A673 (cell line): Measurements from ENCODE around the gene PBX1.

Experiments
- CTCF ChIP-seq: fragments of 300-800, 200-600 bp; sonication (generic); conservative IDR thresholded peaks from 2 replicates; pipeline ENCODE4 v1.5.1; 2017; ENCODE audit warnings: low read depth, mild to moderate bottlenecking, antibody characterized with exemption, low read length, moderate library complexity, mixed read lengths
- EZH2 ChIP-seq: fragments of 200-600 bp; sonication (generic); IDR thresholded peaks from 2 replicates; pipeline ENCODE4 v1.6.1; 2017; ENCODE audit warnings: borderline replicate concordance, low read depth, mild to moderate bottlenecking, mixed read lengths, antibody characterized with exemption, low read length; ENCODE audit not compliant: poor library complexity, severe bottlenecking

- TF ChIP-seq CTCF (no peak), EZH2 (no peak)
Observed at GRCh38 chr1:164701189-164701761, 142.3 kb downstream of the PBX1 start.
